Glomerular endothelial cell (primary cell): Measurements from ENCODE around the gene CREB5. TPM values are rescaled to one million over a fixed set of nuclear protein-coding genes. Genes with fewer than 3 reads are reported as not detected.

Experiments
- DNase-seq: peaks from one replicate; pipeline ENCODE4 v3.0.0-alpha.2; 2011; ENCODE audit warnings: low read depth, low spot score; ENCODE audit errors: extremely low read depth
- total RNA-seq: library from RNA; depleted of rRNA; stranded (reverse); fragments of >200 nt; gene quantifications from 2 replicates; pipeline ENCODE4 v1.2.3, GENCODE V29; 2015

The CREB5 gene
- total RNA-seq, 1 donor from 2014 or later = 28.7 TPM

DNA sequence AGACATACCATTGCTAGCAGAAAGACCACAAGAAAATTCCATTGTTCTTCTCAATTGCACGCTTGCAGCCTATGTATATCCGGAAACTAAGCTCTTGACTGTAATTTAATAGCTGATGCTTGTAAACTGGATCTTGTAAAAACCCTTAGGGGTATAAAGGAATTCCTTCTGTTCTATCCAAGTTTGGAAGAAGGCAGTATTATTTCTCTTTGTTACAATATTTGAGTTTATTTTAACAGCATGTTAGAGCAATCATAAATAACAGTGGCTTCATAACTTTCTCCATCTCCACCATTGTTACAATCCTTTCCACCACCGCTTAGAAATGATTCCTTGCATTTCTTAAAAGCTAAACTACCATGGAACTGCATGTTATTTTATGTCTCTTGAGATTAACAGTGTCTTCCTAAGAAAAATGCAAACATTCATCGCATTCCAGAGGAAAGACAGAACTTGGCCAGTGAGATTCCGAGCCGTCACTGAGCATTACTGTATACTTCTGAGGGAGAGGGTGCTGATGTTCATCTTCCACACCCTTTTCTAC, 453.4 kb downstream of the CREB5 start:
- DNase-seq = no peak

GRCh38 chr7:28868712-28869111, 456.4 kb downstream of the CREB5 start:
- no peak for DNase-seq

DNA sequence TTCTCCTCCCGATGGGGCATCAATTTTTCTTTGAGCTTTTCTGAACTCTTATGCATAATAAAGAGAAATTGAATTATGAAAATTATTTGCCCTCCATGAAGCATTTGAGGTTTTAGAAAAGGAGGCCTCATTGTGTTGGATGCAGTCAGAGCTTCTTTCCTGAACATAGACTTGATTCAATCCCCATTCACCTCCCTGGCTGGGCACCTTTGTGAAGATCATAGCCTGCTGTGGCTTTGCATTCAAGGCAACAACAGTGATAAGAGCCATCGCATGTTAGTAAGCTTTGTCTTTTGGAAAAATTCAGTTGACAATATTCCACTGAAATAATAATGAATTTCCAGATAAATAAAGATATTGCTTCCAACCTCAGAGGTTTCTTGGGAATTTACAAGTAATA, 458.8 kb downstream of the CREB5 start:
- DNase-seq = no peak

DNA sequence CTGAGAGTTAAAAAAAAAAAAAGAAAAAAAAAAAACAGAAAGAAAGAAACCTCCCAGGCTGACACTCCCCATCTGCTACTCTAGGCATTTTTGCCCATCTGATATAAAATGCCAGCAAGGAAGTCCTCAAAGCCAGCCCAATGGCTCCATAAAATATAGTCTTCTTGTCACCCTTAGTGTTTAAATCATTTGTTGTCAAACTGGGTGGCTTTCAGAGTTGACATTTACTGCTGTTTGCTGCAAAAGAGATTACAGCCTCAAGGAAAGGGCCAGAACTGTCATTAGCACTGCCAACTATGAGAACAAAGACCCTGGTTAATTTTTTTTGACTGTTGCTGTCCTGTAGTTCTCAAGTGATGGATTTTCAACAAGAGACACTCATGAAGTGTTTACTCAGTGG, 459.3 kb downstream of the CREB5 start:
- DNase-seq = no peak

- peak; percentile 41 for DNase-seq
Measured at GRCh38 chr7:28872226-28872625, 459.9 kb downstream of the CREB5 start.

GRCh38 chr7:28873365-28873764, 461.0 kb downstream of the CREB5 start:
- DNase-seq = no peak

GRCh38 chr7:28874001-28874400, 461.7 kb downstream of the CREB5 start:
- DNase-seq = no peak

Other genes with a start within 250 kb of the CREB5 start
- 7.3 and 8.9 TPM in 2 replicates for gene JAZF1, start 231.7 kb upstream of the CREB5 start, total RNA-seq